WERI-Rb-1 (cell line): ENCODE data around the gene DDX24.
A peak's percentile ranks its signal among the peaks of the same experiment; 100 is the strongest.

Experiments used
- DNase-seq: peaks from one replicate; pipeline ENCODE4 v3.0.0-alpha.2; 2020
- H3K27ac ChIP-seq: fragments of 250-450 bp; sonication (Bioruptor Pico); 2 replicates; pipeline ENCODE4 v1.5.1; 2020; ENCODE audit warnings: mild to moderate bottlenecking, moderate library complexity
- H3K27me3 ChIP-seq: fragments of 250-450 bp; sonication (Bioruptor Pico); 2 replicates; pipeline ENCODE4 v1.5.1; 2021; ENCODE audit warnings: mild to moderate bottlenecking, low read depth, moderate library complexity; ENCODE audit not compliant: insufficient read depth, severe bottlenecking
- H3K36me3 ChIP-seq: fragments of 250-450 bp; sonication (Bioruptor Pico); 2 replicates; pipeline ENCODE4 v1.5.1; 2020; ENCODE audit warnings: mild to moderate bottlenecking, moderate library complexity
- H3K4me3 ChIP-seq: 2 replicates; pipeline ENCODE4 v1.5.1; 2011; ENCODE audit warnings: low read depth, mild to moderate bottlenecking, control low read depth, low read length
- H3K9me3 ChIP-seq: fragments of 250-450 bp; sonication (Bioruptor Pico); 2 replicates; pipeline ENCODE4 v1.5.1; 2021; ENCODE audit warnings: mild to moderate bottlenecking, moderate library complexity; ENCODE audit not compliant: severe bottlenecking
- TF ChIP-seq, protein P1 (sequence below): IDR thresholded peaks from 2 replicates; pipeline ENCODE4 v1.5.1; 2011; ENCODE audit warnings: low read depth, mild to moderate bottlenecking, control low read depth, inconsistent platforms, low read length

Gene DDX24

DNA sequence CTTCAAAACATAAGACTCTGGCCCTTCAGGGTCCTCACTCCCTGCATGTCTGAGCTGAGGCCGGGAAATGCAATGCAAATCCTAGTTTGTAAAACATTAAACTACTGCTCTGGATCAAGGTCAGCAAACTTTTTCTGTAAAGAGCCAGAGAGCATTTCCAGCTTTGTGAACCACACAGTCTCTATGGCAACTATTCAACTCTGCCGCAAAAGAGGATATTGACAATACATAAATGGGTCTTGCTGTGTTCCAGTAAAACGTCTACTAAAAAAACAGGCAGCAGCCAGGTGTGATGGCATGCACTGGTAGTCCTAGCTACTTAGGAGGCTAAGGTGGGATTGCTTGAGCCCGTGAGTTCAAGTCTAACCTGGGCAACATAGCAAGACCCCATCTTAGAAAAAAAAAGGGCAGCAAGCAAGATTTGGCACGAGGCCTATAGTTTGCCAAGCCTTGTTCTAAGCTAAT is 22.3 kb downstream of the DDX24 start:
- TF ChIP-seq, protein P1, sequence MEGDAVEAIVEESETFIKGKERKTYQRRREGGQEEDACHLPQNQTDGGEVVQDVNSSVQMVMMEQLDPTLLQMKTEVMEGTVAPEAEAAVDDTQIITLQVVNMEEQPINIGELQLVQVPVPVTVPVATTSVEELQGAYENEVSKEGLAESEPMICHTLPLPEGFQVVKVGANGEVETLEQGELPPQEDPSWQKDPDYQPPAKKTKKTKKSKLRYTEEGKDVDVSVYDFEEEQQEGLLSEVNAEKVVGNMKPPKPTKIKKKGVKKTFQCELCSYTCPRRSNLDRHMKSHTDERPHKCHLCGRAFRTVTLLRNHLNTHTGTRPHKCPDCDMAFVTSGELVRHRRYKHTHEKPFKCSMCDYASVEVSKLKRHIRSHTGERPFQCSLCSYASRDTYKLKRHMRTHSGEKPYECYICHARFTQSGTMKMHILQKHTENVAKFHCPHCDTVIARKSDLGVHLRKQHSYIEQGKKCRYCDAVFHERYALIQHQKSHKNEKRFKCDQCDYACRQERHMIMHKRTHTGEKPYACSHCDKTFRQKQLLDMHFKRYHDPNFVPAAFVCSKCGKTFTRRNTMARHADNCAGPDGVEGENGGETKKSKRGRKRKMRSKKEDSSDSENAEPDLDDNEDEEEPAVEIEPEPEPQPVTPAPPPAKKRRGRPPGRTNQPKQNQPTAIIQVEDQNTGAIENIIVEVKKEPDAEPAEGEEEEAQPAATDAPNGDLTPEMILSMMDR: no peak
- DNase-seq: no peak
- Histone ChIP-seq H3K9me3 (peaks cover 5% of the 10 kb centered on the region), H3K27me3 (no peaks in the 10 kb centered on the region), H3K4me3 (no peak overlapping the region), H3K36me3 (peaks cover 86% of the 10 kb centered on the region), H3K27ac (no peak overlapping the region)

DNA sequence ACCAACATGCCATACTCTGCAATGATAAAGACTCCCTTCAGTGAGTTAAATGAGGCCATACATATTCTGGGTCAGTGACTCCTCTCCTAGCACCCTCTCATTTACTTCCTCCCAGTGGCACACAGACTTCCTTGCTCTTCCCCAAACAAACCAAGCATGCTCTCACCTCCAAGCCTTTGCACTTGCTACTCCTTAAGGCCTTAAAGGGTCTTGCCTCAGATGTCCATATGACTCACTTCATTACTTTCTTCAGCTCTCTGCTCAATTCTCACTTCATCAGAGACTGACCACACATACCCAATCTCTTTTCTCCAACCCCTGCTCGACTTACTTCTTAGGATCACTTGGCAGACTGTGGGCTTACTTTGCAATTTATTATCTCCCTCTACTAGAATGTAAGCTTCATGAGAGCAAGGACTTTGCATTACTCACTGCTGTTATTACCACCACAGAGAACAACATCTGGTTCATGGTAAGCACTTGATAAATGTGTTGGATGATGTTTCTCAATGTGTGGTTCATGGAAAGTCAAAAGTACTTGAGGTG is 22.8 kb downstream of the DDX24 start:
- no peak overlapping the region for H3K4me3 ChIP-seq
- H3K36me3 ChIP-seq: peaks cover 91% of the 10 kb centered on the region
- TF ChIP-seq, protein P1: no peak
- no peak overlapping the region for H3K27ac ChIP-seq
- DNase-seq: no peak
- H3K9me3 ChIP-seq: peaks cover 5% of the 10 kb centered on the region
- no peaks in the 10 kb centered on the region for H3K27me3 ChIP-seq

DNA sequence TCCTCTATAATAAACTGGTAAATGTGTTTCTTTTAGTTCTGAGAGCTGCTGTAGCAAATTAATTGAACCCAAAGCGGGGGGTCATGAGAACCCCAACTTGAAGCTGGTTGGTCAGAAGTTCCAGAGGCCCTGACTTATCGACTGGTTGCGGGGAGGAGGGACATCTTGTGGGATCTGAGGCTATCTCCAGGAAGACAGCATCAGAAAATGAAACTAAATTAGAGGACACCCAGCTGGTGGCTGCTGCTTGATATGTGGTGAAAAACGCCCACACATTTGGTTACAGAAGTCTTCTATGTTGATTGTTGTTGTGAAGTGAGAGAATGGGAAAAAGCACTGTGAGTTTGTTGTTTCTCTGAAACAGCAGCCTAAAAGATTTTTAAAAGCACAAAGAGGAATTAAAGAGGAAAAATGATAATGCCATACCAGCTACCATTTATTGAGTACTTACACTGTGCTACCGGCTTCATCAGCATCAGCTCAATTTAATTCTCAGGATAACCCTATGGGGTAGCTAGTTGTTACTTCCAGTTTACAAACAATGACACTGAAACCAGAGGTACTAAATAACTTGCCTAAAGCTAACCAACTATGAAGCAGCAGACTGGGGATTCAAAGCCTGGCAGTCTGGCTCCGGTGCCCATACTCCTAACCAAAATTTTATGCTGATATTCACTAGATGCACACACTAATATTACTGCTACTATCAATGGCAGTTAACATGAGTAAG is 24.3 kb downstream of the DDX24 start:
- Histone ChIP-seq H3K4me3 (no peak overlapping the region), H3K36me3 (peaks cover 95% of the 10 kb centered on the region), H3K9me3 (peaks cover 5% of the 10 kb centered on the region), H3K27ac (peak overlapping the region; percentile 51), H3K27me3 (no peaks in the 10 kb centered on the region)
- no peak for DNase-seq
- TF ChIP-seq, protein P1: no peak

DNA sequence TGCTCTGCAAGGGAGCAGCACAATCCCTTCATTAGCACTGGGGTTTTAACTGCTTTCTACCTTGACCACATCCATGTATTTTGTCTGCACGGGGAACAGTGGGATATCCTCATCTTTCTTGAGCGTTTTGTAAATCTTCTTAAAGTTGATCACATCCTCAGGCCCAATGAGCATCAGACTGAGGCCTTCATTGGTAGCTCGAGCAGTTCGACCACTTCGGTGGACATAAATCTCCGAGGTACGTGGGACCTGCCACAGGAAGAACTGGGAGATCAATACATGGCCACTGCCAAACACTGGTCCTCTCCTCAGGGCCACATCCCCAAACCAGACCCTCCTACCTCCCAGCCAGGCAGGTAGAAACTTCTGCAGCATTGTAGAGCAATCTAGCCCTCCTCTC is 26.1 kb downstream of the DDX24 start:
- DNase-seq: no peak
- peaks cover 5% of the 10 kb centered on the region for H3K9me3 ChIP-seq
- H3K27me3 ChIP-seq: no peaks in the 10 kb centered on the region
- TF ChIP-seq, protein P1: no peak
- H3K36me3 ChIP-seq: peaks cover 96% of the 10 kb centered on the region
- 0 out of 2 replicates have a peak overlapping the region, but pooled peaks have one; percentile 35 for H3K27ac ChIP-seq
- no peak overlapping the region for H3K4me3 ChIP-seq

DNA sequence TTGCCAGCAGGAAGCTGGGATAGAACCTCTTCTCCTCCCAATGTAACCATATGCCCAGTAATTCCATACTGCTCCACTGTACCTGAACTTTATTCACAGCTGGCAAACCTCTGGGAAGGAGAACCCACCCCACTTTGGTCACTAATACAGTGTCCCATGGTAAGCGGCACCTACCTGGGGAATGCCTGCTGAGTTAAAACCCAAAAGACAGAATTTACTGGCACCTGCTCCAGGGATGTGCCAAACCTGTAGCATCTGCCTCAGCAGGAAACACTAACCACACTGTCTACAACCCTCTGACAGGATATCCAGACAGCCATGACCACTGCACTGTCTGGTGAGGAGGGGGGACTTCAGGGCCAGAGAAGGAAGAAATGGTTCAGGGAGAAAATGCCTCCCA is 26.6 kb downstream of the DDX24 start:
- Histone ChIP-seq H3K4me3 (no peak overlapping the region), H3K36me3 (peaks cover 95% of the 10 kb centered on the region), H3K27ac (0 out of 2 replicates have a peak overlapping the region, but pooled peaks have one; percentile 35), H3K27me3 (no peaks in the 10 kb centered on the region), H3K9me3 (peaks cover 5% of the 10 kb centered on the region)
- DNase-seq: no peak
- TF ChIP-seq, protein P1: no peak

DNA sequence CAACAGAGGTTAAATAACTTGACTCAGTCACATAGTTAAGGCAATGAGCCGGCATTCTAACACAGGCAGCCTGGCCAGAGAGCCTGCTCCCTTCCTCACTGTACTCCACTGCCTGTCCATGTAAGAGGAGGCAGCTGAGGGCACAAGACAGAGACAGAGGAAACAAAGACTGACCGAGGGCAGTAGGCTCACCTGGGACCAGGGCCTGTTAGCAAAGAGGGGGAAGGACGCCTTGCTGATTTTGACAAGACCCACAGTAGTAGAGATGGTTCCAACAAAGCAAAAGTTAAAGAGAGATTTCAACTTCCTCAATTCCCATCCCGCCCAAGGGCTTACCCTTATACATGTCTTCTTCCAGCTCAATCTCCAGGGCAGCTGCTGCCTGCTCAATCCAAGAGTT is 28.3 kb downstream of the DDX24 start:
- H3K27me3 ChIP-seq: no peaks in the 10 kb centered on the region
- no peak for DNase-seq
- TF ChIP-seq, protein P1: no peak
- no peak overlapping the region for H3K4me3 ChIP-seq
- no peak overlapping the region for H3K27ac ChIP-seq
- H3K36me3 ChIP-seq: peaks cover 91% of the 10 kb centered on the region
- H3K9me3 ChIP-seq: peaks cover 3% of the 10 kb centered on the region
